ENCODE measurements around the gene TTK. TPM values are rescaled to one million over a fixed set of nuclear protein-coding genes. Genes with fewer than 3 reads are reported as not detected.
"Not testable (repeated sequence)": the region's sequence is repeated elsewhere in the genome, so short reads cannot be mapped to it uniquely, and the experiment has no call there.

TTK gene
- total RNA-seq, 1 donor from 2014 or later, result 0.55 TPM

DNA sequence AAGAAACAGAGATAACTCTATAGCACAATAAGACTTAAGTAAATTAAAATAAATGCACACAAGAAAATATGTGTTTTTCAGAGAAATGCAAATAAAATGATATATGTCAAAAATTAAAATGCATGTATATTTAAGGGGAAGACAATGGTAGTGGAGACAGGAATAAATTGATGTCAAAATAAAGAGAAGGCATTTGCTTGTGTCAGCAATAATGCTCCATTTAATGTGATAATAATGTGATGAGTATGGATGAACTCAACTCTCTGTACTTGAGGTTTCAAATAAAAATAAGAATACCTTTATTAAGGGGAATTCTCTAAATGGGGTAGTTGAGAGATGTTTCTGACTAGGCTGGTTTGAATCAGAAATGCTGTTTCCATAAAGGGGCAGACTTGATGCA is 56.3 kb downstream of the TTK start:
- H3K36me3 ChIP-seq, result no peaks in the 10 kb centered on the region
- no peaks in the 10 kb centered on the region for H3K27me3 ChIP-seq
- intact Hi-C loops (cut with DNase I), result no loop called here
- no peaks in the 10 kb centered on the region for H3K9me3 ChIP-seq
- H3K4me3 ChIP-seq, result no peak overlapping the region
- no peak for TF ChIP-seq CTCF (IDR thresholded peaks at IDR 0.05)
- DNase-seq, result no peak
- H3K27ac ChIP-seq, result no peak overlapping the region
- no peak for ATAC-seq
- H3K4me1 ChIP-seq, result no peaks in the 10 kb centered on the region

DNA sequence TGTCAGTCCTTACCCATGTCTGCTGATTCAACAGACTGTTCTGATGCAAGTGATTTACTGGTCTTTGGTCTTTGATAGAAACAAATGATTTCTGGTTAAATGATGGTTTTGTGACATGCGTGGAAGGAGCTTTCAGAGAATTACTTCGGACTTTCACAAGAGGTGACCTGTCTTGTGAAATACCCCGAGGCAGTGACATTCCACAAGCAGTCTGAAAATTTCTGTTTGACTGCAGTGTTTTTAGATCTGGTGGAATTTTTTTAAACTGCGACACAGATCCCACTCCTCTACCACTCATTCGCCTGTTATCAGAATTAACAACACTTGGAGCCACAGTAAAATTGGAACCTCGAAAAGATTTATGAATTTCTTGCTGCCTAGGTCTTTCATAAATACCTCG is 63.7 kb downstream of the TTK start:
- intact Hi-C loops (cut with DNase I); ATAC-seq; H3K4me3 ChIP-seq: not testable (repeated sequence)

GRCh38 chr6:80070431-80070830 is 66.0 kb downstream of the TTK start:
- ATAC-seq; H3K4me3 ChIP-seq; H3K4me1 ChIP-seq; H3K36me3 ChIP-seq; intact Hi-C loops (cut with DNase I); H3K27me3 ChIP-seq; DNase-seq; H3K27ac ChIP-seq; H3K9me3 ChIP-seq: not testable (repeated sequence)

More for the DNA sequence above, 63.7 kb downstream of the TTK start:
- H3K27ac ChIP-seq, H3K27me3 ChIP-seq, H3K9me3 ChIP-seq, H3K36me3 ChIP-seq, DNase-seq, H3K4me1 ChIP-seq: not testable (repeated sequence)

DNA sequence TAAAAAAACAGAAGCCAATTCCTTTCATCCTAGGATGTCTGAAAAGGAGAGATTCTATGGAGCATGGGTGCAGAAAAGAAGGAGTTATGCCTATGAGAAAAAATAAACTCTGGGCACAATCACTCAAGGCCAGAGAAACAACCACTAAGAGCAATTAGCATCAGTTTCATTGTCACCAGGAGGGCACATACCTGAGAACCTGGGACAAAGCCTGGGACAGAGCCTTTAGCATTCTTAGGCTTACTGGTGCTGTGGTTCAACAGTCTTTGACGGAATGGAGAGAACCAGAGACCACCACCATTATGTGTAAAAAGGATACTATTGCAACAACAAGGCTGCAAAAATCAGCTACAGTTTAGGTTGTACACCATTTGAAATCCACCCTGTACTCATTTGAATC is 72.6 kb downstream of the TTK start:
- Histone ChIP-seq H3K4me3 (no peak overlapping the region), H3K27me3 (no peaks in the 10 kb centered on the region), H3K9me3 (no peaks in the 10 kb centered on the region), H3K27ac (no peak overlapping the region), H3K36me3 (no peaks in the 10 kb centered on the region), H3K4me1 (no peaks in the 10 kb centered on the region)
- ATAC-seq (no peak), DNase-seq (no peak)
- intact Hi-C loops (cut with DNase I), result no loop called here
- no peak for TF ChIP-seq CTCF (IDR thresholded peaks at IDR 0.05)

DNA sequence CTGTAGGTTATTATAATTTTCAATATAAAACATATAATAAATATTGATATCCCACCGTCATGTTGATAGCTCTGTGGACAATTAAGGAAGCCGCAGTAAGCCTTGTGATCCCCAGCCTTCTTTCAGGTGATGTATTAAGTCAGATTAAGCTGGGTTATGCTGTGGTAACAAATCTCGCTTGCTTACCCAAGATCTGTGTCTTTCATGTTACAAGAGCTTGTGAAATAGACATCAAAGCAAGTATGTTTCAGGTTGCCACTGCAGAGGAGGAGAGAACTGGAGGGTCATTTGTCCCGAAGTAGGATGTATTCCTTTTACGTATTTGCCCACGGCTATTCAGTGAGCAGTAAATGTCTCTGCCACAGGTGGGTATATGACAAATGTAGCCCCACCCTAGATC is 84.2 kb downstream of the TTK start:
- Histone ChIP-seq H3K36me3 (no peaks in the 10 kb centered on the region), H3K4me3 (no peak overlapping the region), H3K9me3 (no peaks in the 10 kb centered on the region), H3K4me1 (no peaks in the 10 kb centered on the region), H3K27ac (no peak overlapping the region), H3K27me3 (no peaks in the 10 kb centered on the region)
- no peak for ATAC-seq
- no peak for TF ChIP-seq CTCF (IDR thresholded peaks at IDR 0.05)
- intact Hi-C loops (cut with DNase I), result no loop called here
- no peak for DNase-seq

DNA sequence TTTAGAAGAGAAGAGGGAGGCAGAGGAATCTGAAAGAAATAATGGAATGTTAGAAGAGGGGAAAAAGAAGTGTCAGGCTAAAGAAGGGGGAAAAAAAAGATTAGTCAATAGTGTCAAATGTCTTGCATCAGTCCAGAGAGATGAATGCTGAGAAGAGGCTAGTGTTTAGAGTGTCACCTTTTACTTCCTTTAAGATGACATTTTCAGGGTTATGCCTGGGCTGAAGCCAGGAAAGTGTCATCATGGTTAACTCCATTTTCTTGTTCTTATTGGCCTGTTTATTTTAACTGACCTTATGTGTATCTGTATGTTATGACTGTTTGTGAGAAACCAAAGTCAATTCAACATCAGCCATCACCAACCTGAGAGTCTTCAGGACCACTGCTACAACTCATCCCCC is 87.1 kb downstream of the TTK start:
- DNase-seq, result no peak
- intact Hi-C loops (cut with DNase I), result no loop called here
- no peaks in the 10 kb centered on the region for H3K27me3 ChIP-seq
- H3K27ac ChIP-seq, result no peak overlapping the region
- ATAC-seq, result no peak
- no peak for TF ChIP-seq CTCF (IDR thresholded peaks at IDR 0.05)
- H3K9me3 ChIP-seq, result no peaks in the 10 kb centered on the region
- no peaks in the 10 kb centered on the region for H3K4me1 ChIP-seq
- no peak overlapping the region for H3K4me3 ChIP-seq
- H3K36me3 ChIP-seq, result no peaks in the 10 kb centered on the region

Other genes with a start within 250 kb of the TTK start
- 0.17 TPM for gene ELOVL4, start 57.1 kb upstream of the TTK start, total RNA-seq
- 17.6 TPM for gene BCKDHB, start 102.0 kb downstream of the TTK start, total RNA-seq